Mesenchymal stem cell (in vitro differentiated cells and primary cell): ENCODE measurements around the gene RAD51B.

Experiments
- DNase-seq: peaks from one replicate; pipeline ENCODE4 v3.0.0-alpha.2; 2013
- H2AFZ ChIP-seq: one replicate; pipeline ENCODE4 v1.6.1; 2013; ENCODE audit warnings: low read depth, mild to moderate bottlenecking, control low read depth, inconsistent platforms, low read length, moderate library complexity
- H2AK5ac ChIP-seq: 2 replicates; pipeline ENCODE4 v1.6.1; 2013; ENCODE audit warnings: low read length, moderate library complexity, mild to moderate bottlenecking, inconsistent platforms; ENCODE audit not compliant: severe bottlenecking
- H2BK120ac ChIP-seq: one replicate; pipeline ENCODE4 v1.6.1; 2013; ENCODE audit warnings: low read depth, mild to moderate bottlenecking, inconsistent platforms, low read length, moderate library complexity
- H2BK12ac ChIP-seq, 2 experiments: one replicate each; pipeline ENCODE4 v1.6.1; 2013; ENCODE audit warnings: inconsistent platforms in 2 of 2, low read length in 2 of 2, mild to moderate bottlenecking in 2 of 2, moderate library complexity in 2 of 2, control low read depth in 1 of 2
- H2BK15ac ChIP-seq: one replicate; pipeline ENCODE4 v1.6.1; 2013; ENCODE audit warnings: mild to moderate bottlenecking, low read depth, inconsistent platforms; ENCODE audit not compliant: poor library complexity, severe bottlenecking
- H2BK5ac ChIP-seq: 2 replicates; pipeline ENCODE4 v1.6.1; 2013; ENCODE audit warnings: low read depth, mild to moderate bottlenecking, low read length, control low read depth, inconsistent platforms; ENCODE audit not compliant: poor library complexity, severe bottlenecking
- H3K14ac ChIP-seq, 2 experiments: one replicate each; pipeline ENCODE4 v1.6.1; 2013; ENCODE audit warnings: inconsistent platforms in 2 of 2, low read length in 2 of 2, control low read depth in 1 of 2, mild to moderate bottlenecking in 1 of 2, moderate library complexity in 1 of 2
- H3K18ac ChIP-seq, 2 experiments: one replicate each; pipeline ENCODE4 v1.6.1; 2013; ENCODE audit warnings: inconsistent platforms in 2 of 2, low read length in 2 of 2, control low read depth in 1 of 2, low read depth in 1 of 2, mild to moderate bottlenecking in 1 of 2
- H3K23ac ChIP-seq, 2 experiments: one replicate each; pipeline ENCODE4 v1.6.1; 2013; ENCODE audit warnings: inconsistent platforms in 2 of 2, low read length in 2 of 2, mild to moderate bottlenecking in 2 of 2, moderate library complexity in 2 of 2, control low read depth in 1 of 2
- H3K27ac ChIP-seq: 2 replicates; pipeline ENCODE4 v1.5.1; 2013; ENCODE audit warnings: mild to moderate bottlenecking, moderate library complexity, low read length, control low read depth, inconsistent platforms; ENCODE audit not compliant: poor library complexity, severe bottlenecking
- H3K27me3 ChIP-seq, 2 experiments: 2 replicates each; pipeline versions ENCODE4 v1.6.1 to v1.7.0; 2013; ENCODE audit warnings: low read length in 2 of 2, mild to moderate bottlenecking in 2 of 2, moderate library complexity in 2 of 2, control low read depth in 1 of 2, inconsistent platforms in 1 of 2; ENCODE audit not compliant: control insufficient read depth in 1 of 2, insufficient read depth in 1 of 2
- H3K36me3 ChIP-seq, 2 experiments: 2 replicates each; pipeline versions ENCODE4 v1.6.1 to v1.7.0; 2013; ENCODE audit warnings: low read length in 2 of 2, control low read depth in 1 of 2, inconsistent platforms in 1 of 2, low read depth in 1 of 2, mild to moderate bottlenecking in 1 of 2; ENCODE audit not compliant: insufficient read depth in 2 of 2, control insufficient read depth in 1 of 2
- H3K4ac ChIP-seq, 2 experiments: one replicate each; pipeline ENCODE4 v1.6.1; 2013; ENCODE audit warnings: inconsistent platforms in 2 of 2, low read length in 2 of 2, mild to moderate bottlenecking in 2 of 2, moderate library complexity in 2 of 2, control low read depth in 1 of 2, low read depth in 1 of 2
- H3K4me1 ChIP-seq: 2 replicates; pipeline ENCODE4 v1.6.1; 2013; ENCODE audit warnings: low read depth, low read length, control low read depth; ENCODE audit not compliant: control insufficient read depth, insufficient read depth
- H3K4me2 ChIP-seq: 2 replicates; pipeline ENCODE4 v1.6.1; 2013; ENCODE audit warnings: low read length, mild to moderate bottlenecking, inconsistent platforms; ENCODE audit not compliant: poor library complexity, severe bottlenecking
- H3K4me3 ChIP-seq, 2 experiments: 2 replicates each; pipeline versions ENCODE4 v1.5.1 to v1.7.0; 2013; ENCODE audit warnings: low read length in 2 of 2, mild to moderate bottlenecking in 2 of 2, control low read depth in 1 of 2, low read depth in 1 of 2; ENCODE audit not compliant: insufficient read depth in 1 of 2
- H3K79me1 ChIP-seq: replicated peaks from 2 replicates; pipeline ENCODE4 v1.6.1; 2013; ENCODE audit warnings: mild to moderate bottlenecking, control low read depth, low read length, inconsistent platforms; ENCODE audit not compliant: poor library complexity, severe bottlenecking
- H3K9ac ChIP-seq: 2 replicates; pipeline ENCODE4 v1.7.0; 2013; ENCODE audit warnings: mild to moderate bottlenecking, low read length, moderate library complexity
- H3K9me3 ChIP-seq: 2 replicates; pipeline ENCODE4 v1.7.0; 2013; ENCODE audit warnings: mild to moderate bottlenecking, low read length; ENCODE audit not compliant: control insufficient read depth
- H4K8ac ChIP-seq: one replicate; pipeline ENCODE4 v1.6.1; 2013; ENCODE audit warnings: inconsistent platforms, mild to moderate bottlenecking, low read length, moderate library complexity
- H4K91ac ChIP-seq: one replicate; pipeline ENCODE4 v1.6.1; 2013; ENCODE audit warnings: mild to moderate bottlenecking, low read length, inconsistent platforms
- WGBS: methylation state at CpG from one replicate; pipeline ENCODE4 v1.1.7; 2013; ENCODE audit warnings: mixed read lengths; 5-methylcytosine and 5-hydroxymethylcytosine counted together

Gene RAD51B

DNA sequence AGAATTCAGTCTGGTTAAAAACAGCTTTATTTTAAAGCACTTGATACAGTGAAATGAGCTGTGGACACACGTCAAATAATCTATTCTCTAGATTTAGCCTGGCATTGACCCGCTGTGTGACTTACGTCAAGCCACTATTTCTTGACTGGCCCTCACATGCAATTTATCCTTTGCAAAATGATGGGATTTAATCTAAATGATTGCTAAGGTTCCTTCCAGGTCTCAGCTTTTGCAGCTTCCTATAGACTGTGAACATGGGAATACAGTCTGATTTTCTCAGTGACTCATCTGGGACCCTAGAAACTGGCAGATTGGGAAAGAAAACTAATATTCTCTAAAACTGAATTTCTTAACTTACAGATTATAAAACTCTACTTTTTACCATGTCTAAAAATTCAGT lies 409.1 kb downstream of the RAD51B start:
- H3K36me3 ChIP-seq: no peaks in the 10 kb centered on the region
- no peak overlapping the region for H2AFZ ChIP-seq
- H2BK120ac ChIP-seq: no peak overlapping the region
- H3K79me1 ChIP-seq: peaks cover 2% of the 10 kb centered on the region
- H4K91ac ChIP-seq: no peak overlapping the region
- H2BK15ac ChIP-seq: no peak overlapping the region
- H2BK12ac ChIP-seq: no peak overlapping the region
- no peak for DNase-seq
- H3K4ac ChIP-seq: no peak overlapping the region
- 100% methylated on average over 2 of the region's 3 CpGs for WGBS
- H2AK5ac ChIP-seq: no peak overlapping the region
- H4K8ac ChIP-seq: no peak overlapping the region
- no peak overlapping the region for H3K9ac ChIP-seq
- no peak overlapping the region for H2BK5ac ChIP-seq
- no peak overlapping the region for H3K4me2 ChIP-seq
- H3K14ac ChIP-seq: no peak overlapping the region
- no peaks in the 10 kb centered on the region for H3K9me3 ChIP-seq
- no peak overlapping the region for H3K27ac ChIP-seq
- peaks cover 2% of the 10 kb centered on the region for H3K4me1 ChIP-seq
- H3K23ac ChIP-seq: no peak overlapping the region
- H3K4me3 ChIP-seq: no peak overlapping the region
- H3K18ac ChIP-seq: no peak overlapping the region
- H3K27me3 ChIP-seq: no peaks in the 10 kb centered on the region

DNA sequence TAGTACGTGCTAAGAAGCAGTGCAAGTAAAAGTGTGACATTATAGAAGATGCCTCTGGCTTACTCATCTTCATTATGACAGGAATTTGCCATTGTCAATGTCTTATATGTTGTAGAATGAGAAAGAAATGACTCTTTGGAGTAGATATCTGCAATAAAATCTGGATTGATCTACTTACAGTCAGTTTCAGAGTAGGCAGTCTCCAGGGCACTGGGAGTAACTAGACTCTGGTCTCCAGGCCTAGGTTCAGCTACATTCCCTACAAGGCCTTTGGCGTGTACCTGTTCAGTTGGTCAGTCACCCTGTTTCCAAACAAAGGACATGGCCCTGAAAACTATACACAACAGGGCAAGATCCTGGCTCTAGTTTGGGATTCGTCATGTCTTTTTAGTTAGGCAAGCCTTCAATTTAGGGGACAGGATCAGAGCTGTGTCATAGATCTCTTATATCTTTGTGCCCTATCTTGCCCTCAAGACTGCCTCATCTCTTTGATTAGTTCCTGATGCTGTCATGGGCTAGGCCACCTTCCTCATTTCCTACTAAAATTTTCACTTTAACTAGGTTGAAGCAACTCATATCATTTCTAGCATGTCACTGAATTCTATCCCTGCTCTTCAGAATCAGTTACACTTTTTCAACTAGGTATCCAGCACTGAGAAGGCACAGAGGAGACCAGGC lies 410.0 kb downstream of the RAD51B start:
- Histone ChIP-seq H3K14ac (no peak overlapping the region), H2BK120ac (no peak overlapping the region), H3K9ac (no peak overlapping the region), H3K23ac (no peak overlapping the region), H3K18ac (peak overlapping the region in 1 of 2 experiments; percentile 28), H3K36me3 (no peaks in the 10 kb centered on the region), H2BK5ac (no peak overlapping the region), H2BK12ac (peak overlapping the region in 1 of 2 experiments; percentile 37), H2BK15ac (no peak overlapping the region), H3K4me2 (no peak overlapping the region), H3K79me1 (peaks cover 2% of the 10 kb centered on the region), H4K8ac (peak overlapping the region; percentile 57), H3K9me3 (no peaks in the 10 kb centered on the region), H3K4me3 (no peak overlapping the region), H2AK5ac (peak overlapping the region; percentile 99), H3K27ac (peak overlapping the region; percentile 39), H2AFZ (no peak overlapping the region), H3K4ac (peak overlapping the region in 1 of 2 experiments; percentile 68), H3K27me3 (no peaks in the 10 kb centered on the region), H4K91ac (no peak overlapping the region), H3K4me1 (peaks cover 2% of the 10 kb centered on the region)
- no peak for DNase-seq
- WGBS: 100% methylated on average over 3 of the region's 3 CpGs

DNA sequence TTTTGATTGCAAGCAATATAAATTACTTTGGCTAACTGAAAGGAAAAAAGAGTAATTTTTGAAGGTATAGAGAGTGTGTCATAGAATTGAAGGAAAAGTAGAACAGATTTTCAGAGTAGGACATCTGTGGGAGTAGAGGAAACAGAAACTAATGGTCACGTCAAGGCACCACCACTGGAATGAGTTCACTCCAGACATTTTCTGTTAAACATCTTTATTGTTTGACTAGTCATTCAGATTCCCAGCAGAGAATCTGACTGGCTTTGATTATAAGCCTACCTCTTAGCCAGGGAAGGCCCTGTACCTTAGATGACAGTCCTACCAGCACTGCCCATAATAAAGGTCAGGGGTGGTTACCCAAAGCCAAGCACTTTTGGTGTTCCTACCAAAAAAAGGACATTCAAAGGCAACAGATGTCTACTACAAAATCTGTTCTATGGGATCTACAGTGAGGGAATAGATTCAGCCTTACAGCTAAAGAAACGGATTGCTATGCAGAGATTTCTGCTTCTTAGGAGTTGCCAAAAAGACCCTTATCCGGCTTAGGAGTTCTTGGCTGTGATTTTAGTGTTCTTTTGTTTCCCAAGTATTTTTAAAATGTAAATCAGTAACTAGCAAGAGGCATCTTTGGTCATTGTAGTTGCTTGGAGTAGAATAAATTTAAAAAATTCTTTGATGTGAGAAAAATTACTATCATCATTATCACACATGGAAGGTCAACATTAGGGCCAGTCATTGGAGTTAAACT lies 410.8 kb downstream of the RAD51B start:
- no peak overlapping the region for H2AFZ ChIP-seq
- H2BK15ac ChIP-seq: no peak overlapping the region
- H3K36me3 ChIP-seq: no peaks in the 10 kb centered on the region
- peak overlapping the region; percentile 35 to 63 for H2BK12ac ChIP-seq
- H4K91ac ChIP-seq: no peak overlapping the region
- H3K27me3 ChIP-seq: no peaks in the 10 kb centered on the region
- no peak overlapping the region for H3K9ac ChIP-seq
- H3K4me3 ChIP-seq: no peak overlapping the region
- H3K14ac ChIP-seq: no peak overlapping the region
- H3K79me1 ChIP-seq: peaks cover 2% of the 10 kb centered on the region
- H3K18ac ChIP-seq: peak overlapping the region; percentile 63 to 76
- H2BK5ac ChIP-seq: peak overlapping the region; percentile 90
- peak overlapping the region; percentile 89 for H3K27ac ChIP-seq
- H3K23ac ChIP-seq: no peak overlapping the region
- no peak for DNase-seq
- no peaks in the 10 kb centered on the region for H3K9me3 ChIP-seq
- peaks cover 2% of the 10 kb centered on the region for H3K4me1 ChIP-seq
- WGBS: 91% methylated on average over 3 of the region's 3 CpGs
- H3K4ac ChIP-seq: peak overlapping the region in 1 of 2 experiments; percentile 49
- no peak overlapping the region for H4K8ac ChIP-seq
- H2BK120ac ChIP-seq: no peak overlapping the region
- H3K4me2 ChIP-seq: no peak overlapping the region
- H2AK5ac ChIP-seq: peak overlapping the region; percentile 99

DNA sequence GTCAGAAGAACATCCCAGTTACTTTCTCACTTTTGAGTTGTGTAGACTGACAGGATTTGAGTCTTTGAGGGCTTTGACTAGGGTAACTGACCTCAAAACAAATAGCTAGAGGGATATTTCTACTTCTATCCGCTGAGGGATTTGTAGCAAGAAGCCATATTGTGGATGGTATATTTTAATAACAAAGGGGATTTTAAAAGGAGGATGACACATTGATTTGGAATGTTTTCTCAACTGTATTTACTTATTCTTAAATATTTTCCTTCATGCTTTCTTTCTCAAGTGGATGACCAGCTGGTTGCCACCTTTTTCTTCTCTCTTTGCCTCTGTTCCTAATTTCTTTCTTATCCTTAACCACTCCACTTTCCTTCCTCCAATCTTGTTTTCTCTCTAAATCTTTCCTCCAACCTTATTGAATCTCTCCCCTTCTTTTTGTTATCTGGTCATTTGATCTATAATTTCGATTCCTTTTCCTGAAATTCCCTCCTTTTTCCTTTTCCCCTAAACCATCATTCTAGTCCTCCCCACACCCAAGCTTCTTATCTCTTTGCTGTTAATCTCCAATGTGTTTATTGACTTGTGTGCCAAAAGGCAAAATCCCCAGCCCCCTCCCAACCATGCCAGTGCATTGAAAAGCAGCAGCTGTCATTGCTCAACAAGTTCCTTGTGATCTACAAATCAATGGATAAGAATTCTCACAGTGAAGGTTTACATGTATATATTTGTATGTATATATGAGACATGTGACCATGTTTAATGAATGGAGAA lies 411.6 kb downstream of the RAD51B start:
- H3K27me3 ChIP-seq: no peaks in the 10 kb centered on the region
- no peak overlapping the region for H2BK15ac ChIP-seq
- no peak overlapping the region for H3K4me2 ChIP-seq
- peak overlapping the region; percentile 73 for H3K9ac ChIP-seq
- no peaks in the 10 kb centered on the region for H3K9me3 ChIP-seq
- H3K79me1 ChIP-seq: peaks cover 2% of the 10 kb centered on the region
- H3K4me3 ChIP-seq: peak overlapping the region in 1 of 2 experiments; percentile 25
- no peak overlapping the region for H2AFZ ChIP-seq
- no peak overlapping the region for H3K4ac ChIP-seq
- no peak overlapping the region for H3K14ac ChIP-seq
- no peak overlapping the region for H2BK120ac ChIP-seq
- no peak overlapping the region for H2BK12ac ChIP-seq
- peak overlapping the region; percentile 89 for H3K27ac ChIP-seq
- H3K36me3 ChIP-seq: no peaks in the 10 kb centered on the region
- H3K18ac ChIP-seq: peak overlapping the region in 1 of 2 experiments; percentile 52
- H2AK5ac ChIP-seq: peak overlapping the region; percentile 15
- H3K23ac ChIP-seq: no peak overlapping the region
- peak overlapping the region; percentile 57 for H2BK5ac ChIP-seq
- no peak overlapping the region for H4K8ac ChIP-seq
- DNase-seq: no peak
- H3K4me1 ChIP-seq: peaks cover 2% of the 10 kb centered on the region
- no peak overlapping the region for H4K91ac ChIP-seq
- WGBS: 32% methylated on average over 2 of the region's 2 CpGs
